Stimulated activated CD8-positive, alpha-beta memory T cell treated with anti-CD3 and anti-CD28 coated beads, Interleukin-15, amount 100 ng/mL, for 4 hours (primary cell): ENCODE results near the gene CMIP.

Source experiments
- DNase-seq, 2 donors: peaks; one replicate each; pipeline ENCODE4 v3.0.0-alpha.2; 2020; ENCODE audit warnings: low read depth in 2 of 2

Gene CMIP

DNA sequence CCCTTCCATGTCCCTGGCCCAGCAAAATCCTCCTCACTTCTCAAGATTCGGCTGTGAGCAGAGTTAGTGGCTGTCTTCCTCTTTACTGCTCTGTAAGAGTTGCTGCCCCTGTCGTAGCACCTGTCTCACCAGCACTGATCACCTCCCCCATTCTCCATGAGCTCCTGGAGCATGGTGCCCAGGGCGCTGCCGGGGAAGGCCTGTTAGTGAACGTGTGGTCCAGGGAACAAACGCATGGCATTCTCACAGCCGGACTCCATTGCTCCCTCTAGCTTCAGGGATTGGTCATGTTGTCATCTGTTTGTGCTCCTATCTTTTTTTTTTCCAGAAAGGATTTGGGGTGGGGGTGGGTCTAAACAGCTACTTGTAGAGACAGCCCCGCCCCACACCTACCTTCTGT is 141.2 kb downstream of the CMIP start:
- no peak for DNase-seq

DNA sequence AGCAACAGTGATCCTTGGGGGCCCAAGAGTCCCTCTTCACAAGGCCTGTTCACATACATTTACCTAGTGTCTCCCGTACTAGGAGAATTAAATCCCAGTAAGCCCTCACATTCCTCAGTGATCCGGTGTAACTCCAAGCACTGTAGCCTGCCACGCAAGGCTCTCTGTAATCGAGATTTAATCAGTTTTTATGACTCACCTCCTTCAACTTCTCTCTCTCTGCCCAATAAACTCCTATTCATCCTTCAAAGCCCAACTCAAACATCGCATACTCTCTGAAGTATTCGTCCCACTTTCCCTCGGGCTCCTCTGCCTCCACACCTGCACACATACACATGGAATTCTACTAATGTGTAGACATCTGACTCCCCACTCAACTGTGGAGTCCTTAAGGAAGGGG is 141.8 kb downstream of the CMIP start:
- no peak for DNase-seq

DNA sequence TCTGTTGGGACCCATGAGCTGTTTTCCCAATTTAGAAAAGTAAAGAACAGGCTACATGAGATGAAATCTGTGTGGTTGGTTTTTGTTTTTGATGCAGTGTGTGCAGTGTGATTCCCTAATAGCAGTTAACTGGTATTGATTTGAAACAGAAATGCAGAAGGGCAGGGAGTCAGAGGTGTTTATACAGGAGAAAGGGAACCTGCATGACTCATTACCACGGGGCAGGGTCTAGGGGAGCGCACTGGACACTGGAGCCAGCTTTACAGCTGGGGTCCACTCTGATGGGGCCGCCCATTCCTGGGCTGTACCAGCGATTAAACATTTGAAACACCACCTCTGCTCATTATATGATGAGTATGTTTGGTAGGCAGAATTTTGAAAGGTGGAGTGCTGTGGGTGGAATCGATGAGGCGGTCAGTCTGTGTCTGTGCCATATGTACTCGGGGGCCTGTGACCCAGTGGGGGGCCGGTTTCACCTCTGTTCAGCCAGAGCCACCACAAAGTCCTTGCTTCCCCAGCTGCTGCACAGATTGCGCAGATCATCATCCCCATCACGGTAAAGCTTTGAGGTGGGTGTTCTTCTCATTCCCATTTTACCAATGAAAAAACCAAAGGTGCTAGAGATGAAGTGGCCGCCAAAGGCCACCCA is 142.5 kb downstream of the CMIP start:
- DNase-seq = no peak

DNA sequence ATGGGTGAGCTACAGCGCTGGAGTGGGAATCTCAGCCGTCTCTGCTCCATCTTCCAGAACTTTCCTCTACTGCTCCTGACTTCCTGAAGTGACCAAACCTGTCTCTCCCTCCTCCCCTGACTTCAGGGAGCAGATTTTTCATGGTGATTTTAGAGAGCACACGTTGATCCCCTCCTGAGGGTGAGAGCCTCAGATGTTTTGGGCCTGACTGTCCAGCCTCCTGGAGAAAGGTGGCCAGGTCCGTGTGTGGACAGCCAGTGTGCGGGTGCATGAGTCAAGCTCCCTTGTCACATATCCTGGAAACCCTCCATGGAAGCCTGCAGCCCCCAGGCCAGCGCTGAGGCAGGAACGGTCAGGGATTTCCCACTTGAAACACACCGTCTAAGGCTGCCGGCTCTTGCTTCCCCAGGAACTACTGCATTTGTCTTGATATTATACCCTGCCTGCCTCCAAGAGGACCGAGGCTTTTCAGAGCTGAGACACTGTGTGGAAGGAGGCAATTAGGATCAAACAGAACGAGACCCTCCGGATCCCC is 143.1 kb downstream of the CMIP start:
- DNase-seq = no peak

DNA sequence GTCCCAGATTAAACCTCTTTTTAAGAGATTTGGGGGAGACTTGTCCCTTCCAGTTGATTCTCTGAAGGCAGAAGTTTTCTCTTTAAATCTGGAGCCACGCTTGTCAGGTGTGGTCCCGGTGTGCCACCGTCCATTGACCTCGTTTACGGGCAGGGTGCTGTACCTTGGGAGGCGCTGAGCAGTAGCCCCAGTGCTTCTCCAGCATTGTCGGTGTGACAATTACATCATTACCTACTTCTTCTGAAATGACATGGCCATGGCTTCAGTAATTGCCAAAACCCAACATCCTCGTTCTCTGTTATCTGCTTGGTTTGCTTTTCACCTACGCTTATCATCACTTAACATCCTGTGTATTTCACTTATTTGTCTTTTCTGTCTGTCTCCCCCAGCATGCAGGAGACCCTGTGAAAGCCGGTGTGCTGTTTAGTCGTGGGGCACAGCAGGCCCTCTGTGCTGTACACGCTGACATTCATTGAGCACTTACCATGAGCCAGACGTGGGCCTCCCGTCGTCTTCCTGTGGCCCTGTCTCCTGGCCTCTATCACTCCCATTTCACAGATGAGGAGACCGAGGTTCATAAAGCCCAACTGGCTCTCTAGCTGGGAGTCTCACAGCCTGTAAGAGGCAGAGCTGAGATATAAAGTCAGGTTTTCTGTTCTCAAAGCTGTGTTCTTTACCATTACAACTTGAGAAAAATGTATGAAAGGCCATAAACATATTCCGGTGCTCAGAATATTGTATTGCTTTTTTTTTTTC is 143.9 kb downstream of the CMIP start:
- DNase-seq = no peak

DNA sequence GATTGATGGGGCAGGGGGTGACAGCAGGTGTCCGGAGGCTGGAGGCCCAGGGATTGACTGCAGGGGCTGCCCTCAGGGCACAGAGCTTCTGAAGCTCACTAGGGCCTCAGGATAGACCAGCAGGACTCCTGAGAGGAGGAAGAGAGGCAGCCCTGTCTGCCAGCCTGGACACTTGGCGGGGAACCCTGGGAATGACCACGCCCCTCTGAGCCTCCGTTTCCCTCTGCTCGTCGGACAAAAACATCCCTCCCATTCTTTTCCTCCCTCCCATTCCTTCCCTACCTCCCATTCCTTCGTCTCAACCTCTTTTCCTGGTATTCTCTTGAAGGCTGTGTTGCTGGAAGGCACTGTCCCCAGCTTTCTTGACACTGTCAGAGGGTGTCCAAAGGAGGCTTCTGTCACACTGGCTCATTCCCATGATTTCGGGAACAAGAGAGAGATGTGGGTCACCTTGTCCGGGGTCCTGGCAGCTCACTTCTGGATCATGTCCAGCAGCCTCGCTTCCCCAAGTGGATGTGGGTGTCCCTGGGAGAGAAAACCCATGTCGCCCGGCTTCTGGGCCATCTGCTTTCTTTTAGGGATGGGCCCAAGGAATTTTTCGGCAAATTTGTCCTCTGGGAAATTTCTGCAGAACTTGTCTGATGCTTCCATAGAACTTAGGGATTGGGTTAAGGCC is 145.5 kb downstream of the CMIP start:
- DNase-seq = no peak

DNA sequence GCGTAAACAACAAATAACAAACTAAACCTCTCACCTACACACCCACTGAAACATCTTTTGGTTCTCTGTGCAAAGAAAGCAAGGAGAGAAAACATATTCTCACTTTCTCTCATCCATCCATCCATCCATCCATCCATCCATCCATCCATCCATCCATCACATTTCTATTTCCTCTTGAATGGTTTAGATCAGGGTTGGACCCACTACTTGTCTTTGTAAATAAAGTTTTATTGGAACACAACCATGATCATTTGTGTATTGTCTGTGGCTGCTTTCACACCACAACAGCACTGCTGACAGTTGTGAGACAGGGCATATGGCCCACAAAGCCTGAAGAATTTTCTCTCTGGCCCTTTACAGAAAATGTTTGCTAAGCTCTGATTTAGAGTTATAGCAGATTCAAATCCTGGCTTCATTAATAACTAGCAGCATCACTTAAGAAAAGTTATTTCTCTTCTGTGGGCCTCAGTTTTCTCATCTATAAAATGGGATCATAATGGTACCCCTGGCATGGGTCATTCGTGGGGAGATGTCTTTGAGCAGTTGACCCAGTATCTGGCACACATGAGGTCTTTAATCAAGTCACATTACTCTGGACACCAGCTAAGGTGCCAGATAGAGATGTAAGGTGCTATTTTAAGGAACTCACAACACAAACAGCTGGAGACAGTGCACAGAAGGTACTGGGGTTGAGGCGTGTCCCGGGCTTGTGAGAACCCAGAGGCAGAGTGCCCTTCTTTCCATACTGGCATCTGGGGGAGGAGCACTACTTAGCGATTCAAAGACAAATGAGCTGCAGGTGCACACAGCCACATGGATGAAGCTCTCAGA is 146.3 kb downstream of the CMIP start:
- DNase-seq = no peak

DNA sequence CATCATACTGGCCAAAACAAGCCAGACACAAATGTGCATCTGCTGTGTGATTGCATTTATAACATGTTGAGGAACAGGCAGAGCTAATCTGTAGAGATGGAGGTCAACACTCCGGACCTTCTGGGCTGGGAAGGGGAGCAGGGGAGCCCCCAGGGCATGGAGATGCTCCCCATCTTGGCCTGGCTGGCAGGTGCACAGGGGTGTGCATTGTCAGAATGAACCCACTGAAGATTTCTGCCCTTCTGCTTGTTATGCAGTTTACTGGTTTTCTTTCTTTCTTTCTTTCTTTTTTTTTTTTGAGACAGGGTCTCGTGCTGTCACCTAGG is 146.9 kb downstream of the CMIP start:
- DNase-seq = no peak

DNA sequence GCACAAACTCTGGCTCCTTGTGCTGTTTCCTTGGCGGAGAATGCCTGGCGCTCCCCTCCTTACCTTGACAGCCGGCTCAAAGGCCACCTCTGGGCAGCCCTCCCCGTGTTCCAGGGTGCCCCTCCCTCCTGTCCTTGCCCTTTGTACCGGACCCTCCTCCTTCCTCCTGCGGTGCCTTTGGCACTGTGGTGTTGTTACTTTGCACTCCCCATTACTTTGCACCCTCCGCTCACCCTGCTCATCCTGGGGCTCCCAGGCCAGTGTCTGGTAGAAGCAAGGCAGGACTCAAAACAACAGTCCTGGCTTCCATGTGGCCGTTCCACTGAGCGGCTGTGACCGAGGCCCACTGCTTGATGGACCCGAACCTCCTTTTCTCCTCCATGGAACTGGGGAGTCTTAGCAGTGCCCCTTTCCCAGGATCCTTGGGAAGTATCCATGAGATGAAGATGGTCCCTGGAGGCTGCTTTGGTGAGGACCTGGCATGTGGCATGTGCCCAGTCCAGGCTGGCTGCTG is 147.8 kb downstream of the CMIP start:
- DNase-seq = no peak

DNA sequence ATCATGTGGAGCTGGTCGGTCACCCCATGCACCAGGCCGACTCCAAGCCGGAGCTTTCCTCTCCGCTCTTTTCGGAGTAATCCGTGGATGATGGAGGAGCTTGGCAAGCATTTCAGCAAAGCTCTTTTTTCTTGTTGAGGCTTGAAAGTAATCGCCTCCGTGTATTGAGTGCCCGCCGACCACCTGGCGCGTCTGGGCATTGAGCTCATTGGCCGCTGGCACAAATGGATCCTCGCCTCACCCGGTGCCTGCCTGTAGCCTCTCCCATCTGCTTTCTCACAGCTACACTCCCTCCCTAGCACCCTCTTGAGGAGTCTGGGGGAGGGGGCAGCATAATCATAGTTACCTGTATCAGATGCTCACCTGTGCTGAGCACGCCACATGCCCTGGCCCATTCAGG is 148.9 kb downstream of the CMIP start:
- no peak for DNase-seq

DNA sequence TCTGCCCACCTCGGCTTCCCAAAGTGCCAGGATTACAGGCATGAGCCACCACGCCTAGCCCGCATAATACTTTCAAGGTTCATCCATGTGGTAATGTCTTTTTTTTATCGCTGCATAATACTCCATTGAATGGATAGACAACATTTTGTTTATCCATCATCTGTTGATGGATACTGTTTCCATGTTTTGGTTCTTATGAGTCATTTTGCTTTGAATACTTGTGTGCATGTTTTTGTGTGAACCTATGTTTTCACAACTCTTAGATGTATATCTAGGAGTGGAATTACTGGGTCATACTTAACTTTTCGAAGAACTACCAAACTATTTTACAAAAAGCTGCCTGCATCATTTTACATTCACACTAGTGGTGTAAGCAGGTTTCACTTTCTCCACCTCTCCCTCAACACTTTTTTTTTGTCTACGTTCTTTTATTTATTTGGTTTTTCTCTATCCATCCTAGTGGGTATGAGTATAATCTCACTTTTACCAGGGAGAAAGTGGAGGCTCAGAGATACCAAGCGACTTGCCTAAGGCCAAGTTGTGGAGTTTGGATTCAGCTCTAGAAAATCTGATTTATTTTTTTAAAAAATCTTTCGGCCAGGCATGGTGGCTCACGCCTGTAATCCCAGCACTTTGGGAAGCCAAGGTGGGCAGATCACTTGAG is 151.2 kb downstream of the CMIP start:
- DNase-seq = no peak

DNA sequence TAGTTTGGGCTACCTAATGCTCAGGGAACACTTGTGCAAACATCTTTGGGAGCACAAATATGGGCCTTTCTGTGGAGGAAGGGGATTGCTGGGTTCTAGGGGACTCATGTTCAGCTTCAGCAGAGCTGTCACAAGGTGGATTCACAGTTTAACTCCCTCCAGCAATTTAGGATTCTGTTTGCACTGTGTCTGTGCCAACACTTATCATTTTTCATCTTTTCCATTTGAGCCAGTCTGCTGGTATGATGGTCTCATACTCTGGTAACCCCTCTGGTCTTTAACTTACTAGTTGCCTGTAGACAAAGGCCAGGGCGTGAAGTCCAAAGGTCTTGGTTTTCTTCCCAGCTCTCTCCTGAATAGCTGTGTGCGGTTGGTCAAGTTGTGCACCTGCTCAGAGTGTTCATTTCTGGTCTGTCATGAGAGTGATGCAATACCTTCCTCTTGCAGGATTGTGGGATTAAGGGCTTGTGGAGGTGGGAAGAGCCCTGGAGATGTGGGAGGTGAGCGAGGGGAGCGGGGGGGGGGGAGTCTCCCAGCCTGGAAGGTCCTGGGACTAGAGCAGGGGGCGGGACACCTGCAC is 152.6 kb downstream of the CMIP start:
- no peak for DNase-seq

DNA sequence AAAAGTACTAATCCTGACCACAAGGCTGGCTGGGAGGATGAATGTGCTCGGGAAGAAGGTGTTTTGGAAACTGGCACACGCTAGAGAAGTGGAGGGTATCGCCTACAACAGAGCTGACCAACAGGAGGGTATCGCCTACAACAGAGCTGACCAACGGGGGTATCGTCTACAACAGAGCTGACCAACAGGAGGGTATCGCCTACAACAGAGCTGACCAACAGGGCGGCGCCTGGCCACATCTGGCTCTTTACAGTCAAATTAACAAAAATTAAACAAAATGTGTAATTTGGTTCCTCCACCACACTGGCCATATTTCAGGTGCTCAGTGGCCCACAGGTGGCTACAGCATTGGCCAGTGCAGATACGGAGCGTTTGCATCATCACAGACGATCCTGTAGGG is 153.5 kb downstream of the CMIP start:
- no peak for DNase-seq

DNA sequence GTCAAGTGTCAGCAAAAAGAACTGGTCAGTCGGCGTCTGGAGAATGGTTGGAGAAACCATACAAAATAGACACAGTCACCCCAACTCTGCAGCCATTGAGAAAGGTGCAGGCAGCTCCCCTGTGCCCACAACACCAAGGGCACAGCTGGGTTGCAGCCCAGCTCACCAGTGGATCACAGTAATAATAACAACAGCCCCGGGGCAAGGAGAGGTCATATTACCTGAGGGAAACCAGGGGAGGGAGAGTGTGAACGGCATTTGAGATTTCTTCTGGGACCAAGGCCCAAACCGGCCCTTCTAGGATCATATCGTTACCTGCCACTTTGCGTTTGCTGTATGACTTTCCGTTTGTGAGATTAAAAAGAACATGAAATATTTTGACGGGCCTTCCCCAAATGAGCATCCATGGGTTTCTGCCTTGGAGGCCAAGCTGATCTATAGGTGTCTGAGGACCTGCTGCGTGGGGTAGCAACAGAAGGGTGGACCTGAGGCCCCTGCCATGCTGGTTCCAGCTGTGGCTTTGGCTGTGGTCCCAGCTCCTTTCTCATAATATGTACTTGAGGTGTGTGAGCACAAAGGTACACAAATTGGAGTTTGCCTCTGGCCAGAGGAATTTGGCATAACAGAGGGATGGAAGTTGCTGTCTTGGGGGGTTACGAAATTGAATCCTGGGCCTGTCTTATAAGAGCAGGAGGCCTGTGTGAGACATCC is 154.6 kb downstream of the CMIP start:
- no peak for DNase-seq

DNA sequence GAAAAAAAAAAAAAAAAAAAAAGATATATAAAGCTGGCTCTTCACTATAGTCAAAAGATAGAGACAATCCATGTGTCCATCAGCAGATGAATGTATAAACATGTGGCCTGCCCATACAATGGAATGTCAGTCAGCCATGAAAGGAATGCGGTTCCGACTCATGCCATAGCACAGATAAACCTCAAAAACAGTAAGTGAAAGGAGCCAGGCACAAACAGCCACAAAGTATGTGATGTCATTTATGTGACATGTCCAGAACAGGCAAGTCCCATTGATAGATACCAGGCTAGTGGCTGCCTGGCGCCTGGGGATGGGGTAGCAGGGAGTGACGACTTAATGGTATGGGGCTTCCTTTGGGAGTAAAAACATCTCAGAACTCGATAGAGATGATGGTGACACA is 155.7 kb downstream of the CMIP start:
- no peak for DNase-seq

DNA sequence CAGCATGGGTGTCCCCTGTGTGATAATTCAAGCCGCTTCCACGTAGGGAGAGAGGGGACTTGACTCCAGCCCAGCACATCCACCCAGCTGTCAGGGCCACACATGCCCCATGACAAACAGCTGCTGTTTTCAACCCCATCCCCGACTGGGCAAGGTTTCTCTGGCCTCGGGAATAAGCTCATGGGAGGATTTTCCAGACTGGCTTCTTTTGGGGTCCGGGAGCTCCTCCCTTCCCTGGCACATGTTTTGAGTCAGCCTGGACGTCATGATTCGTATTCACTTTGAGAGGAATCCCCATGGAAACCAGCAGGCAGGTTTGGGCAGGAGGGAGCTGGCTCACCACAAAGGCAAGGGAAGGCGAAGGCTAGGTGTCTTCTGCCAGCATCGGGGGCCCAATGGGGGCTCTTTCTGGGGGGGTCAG is 156.4 kb downstream of the CMIP start:
- DNase-seq = no peak

DNA sequence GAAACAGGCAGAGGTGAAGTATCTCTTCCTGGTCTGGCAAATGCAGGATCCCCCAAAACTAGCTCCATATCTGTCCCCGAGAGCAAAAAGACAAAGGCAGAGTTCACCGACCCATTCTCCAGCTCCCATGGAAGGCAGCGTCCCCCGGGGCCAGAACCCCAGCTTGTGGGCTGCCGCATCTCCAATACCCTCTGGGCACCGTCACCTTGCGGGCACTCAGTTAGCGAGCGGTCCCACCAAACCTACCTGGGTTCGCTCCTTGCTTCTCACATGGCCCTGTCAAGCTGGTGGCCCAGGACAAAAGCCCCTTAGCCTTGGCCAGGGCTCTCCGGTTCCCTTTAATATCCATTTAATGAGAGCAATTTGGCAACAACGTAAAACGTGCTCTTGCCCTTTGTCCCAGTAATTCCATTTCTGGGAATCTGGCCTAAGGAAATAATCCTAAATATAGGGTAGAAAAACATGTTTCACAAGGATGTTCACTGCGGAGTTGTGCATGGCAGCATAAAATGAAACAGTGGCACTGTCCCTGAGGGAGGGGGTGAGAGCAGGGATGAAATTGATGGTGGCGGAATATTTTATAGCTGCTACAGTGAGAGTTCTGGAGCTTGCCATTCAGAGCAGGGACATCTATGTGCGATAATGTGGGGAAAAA is 157.1 kb downstream of the CMIP start:
- no peak for DNase-seq

DNA sequence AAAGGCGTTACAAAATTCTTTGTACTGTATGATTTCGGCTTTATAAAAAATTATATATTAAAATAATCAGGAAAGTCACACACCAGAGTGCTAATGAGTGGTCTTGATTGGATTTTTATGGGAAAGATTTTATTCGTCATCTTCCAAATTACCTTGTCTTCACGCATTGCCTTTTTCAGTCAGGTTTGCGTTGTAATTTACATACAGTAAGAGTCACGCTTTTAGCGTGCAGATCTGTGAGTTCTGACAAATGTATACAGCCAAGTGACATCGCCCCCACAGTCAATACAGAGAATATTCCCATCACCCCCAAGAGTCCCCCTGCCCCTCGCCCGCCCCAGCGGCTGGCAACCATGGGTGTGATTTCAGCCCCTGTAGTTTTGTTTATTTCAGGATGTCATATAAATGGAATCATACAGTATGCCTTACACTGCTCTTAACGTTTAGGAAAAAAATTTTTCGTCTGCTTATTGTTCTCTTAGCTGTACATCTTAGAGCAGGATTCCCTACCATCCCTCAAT is 157.7 kb downstream of the CMIP start:
- no peak for DNase-seq

DNA sequence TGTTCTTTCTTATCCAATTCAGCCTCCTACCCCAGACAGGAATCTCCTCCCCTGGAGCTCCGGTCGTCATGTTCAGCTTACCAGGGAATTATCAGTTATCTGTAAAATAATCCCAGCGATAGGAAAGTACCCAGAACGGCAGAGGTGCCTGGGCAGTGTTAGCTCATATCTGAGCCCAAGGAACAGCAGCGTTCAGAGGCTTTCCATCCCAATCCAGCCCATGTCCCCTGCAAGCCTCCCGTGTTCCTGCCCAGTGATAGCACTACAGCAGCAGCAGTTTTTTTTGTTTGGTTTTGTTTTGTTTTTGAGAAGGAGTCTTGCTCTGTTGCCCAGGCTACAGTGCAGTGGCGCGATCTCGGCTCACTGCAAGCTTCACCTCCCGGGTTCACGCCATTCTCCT is 158.2 kb downstream of the CMIP start:
- DNase-seq = no peak

DNA sequence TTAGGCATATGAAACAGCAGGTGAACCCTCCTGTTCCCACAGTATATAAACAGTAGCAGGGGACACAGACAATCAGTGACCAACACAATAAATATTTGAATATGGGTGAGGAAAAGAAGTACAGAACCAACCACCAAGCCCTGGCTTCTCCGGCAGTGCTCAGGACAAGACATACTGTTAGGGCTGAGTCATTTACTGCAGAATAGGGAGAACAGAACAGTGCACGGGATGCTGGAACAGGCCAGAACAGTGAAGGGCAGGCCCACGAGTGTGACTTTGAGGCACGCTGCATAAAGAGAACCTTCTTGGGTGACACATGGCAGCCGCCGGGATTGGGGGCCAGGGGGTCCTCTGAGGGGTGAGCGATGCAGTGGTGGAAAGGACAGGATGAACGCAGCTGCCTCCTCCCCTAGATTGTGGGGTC is 160.4 kb downstream of the CMIP start:
- DNase-seq = no peak
